Myometrial cell (primary cell): ENCODE data around the gene SHFL. TPM values are rescaled to one million over a fixed set of nuclear protein-coding genes. Genes with fewer than 3 reads are reported as not detected.

Source experiments
- total RNA-seq: library from RNA; depleted of rRNA; stranded (reverse); fragments of >200 nt; gene quantifications from 2 replicates; pipeline ENCODE4 v1.2.3, GENCODE V29; 2015

SHFL gene
- 12.1 and 15.3 TPM in 2 replicates for total RNA-seq

DNA sequence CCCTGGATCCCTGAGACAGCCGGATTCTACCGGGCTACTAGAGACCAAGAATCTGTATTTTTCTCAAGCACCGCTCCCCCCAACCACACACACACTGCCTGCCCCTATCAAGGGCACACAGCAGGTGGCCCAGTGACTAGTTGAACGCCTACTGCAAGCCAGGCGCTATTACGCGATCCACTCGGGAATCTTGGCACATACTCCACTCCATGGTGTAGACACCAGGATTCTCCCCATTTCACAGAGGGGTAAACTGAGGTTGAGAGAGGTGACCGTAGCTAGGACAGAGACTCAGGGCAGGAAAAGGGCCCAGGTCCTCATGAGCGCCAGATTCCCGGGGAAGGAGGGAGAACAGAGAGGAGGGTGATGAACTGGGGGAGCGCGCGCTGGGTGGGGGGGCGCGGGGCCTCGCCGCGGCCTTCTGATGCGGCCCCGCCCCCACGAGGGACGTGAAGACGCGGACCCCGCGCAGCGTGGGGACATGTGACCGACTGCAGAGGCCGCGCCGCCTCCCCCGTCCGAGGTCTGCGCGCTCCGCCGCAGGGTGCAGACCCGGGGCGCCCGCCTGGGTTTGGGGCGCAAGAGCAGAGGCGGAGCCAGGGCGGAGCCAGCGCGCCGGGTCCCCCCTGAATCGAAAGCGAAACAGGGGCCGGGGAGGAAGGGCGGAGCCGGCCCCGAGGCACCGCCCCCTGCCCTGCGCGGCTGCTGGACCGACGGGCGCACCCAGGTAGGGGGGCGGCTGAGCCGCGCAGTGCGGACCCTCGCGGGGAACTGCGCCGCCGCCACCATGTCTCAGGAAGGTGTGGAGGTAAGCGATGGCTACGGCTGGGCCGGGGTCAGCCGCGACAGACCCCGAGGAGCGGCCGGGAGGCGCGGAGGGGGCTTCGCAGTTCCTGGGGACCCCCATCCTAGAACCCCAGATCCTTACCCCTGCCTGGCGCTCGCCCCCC, at the start of gene SHFL:
TSS of gene SHFL (plus strand) at position 677 of the 950 bp plus-strand sequence. CDS start at position 788, 111 bp downstream.

GRCh38 chr19:10106100-10106936, 20.2 kb downstream of the SHFL start, which contains the start of gene PPAN:
Gene PPAN, plus strand, starts transcription at chr19:10106362. Its CDS starts 33 bp downstream, at chr19:10106395.

DNA sequence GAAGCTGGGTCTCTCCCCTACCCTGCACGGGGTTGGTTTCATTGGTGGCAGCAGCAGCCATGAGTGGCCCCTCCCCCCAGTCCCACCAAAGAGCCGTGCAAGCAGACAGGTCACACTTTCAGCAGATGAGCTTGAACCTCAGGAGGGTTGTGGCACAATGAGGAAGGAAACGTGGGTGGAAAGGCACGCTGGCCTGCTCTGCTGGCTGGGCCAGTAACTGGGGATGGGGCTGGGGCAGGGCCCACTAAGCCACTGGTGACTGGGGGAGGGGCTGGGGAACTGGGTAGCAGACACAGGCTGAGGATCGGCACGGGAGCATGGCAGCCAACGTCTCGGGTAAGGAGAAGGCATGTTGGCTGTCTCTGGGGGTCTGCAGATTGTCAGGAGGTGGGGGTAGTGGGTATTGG, 25.3 kb downstream of the SHFL start, which contains the start of gene P2RY11:
TSS of gene P2RY11 (plus strand) at position 289 of the 407 bp plus-strand sequence. CDS start at position 318, 29 bp downstream.

Other genes with a start within 250 kb of the SHFL start
- gene OLFM2, start 149.8 kb upstream of the SHFL start, total RNA-seq, result not detected in 2 replicates
- 0.29 and 0.53 TPM in 2 replicates for gene COL5A3, start 75.8 kb upstream of the SHFL start, total RNA-seq
- not detected in 2 replicates for gene RDH8, start 72.8 kb upstream of the SHFL start, total RNA-seq
- gene ANGPTL6, start 16.4 kb downstream of the SHFL start, total RNA-seq, result not detected in 2 replicates
- gene PPAN, start 20.0 kb downstream of the SHFL start, total RNA-seq, result 26.5 and 30.5 TPM in 2 replicates
- gene P2RY11, start 25.4 kb downstream of the SHFL start, total RNA-seq, result under 0.01 and 4.6 TPM in 2 replicates
- 299 and 319 TPM in 2 replicates for gene EIF3G, start 33.6 kb downstream of the SHFL start, total RNA-seq
- gene DNMT1, start 108.6 kb downstream of the SHFL start, total RNA-seq, result 81.2 and 82.7 TPM in 2 replicates
- 8.1 and 8.5 TPM in 2 replicates for gene S1PR2, start 145.0 kb downstream of the SHFL start, total RNA-seq
- gene MRPL4, start 165.9 kb downstream of the SHFL start, total RNA-seq, result 140 and 145 TPM in 2 replicates
- gene ICAM1, start 184.8 kb downstream of the SHFL start, total RNA-seq, result 45.0 and 59.4 TPM in 2 replicates
- 1.6 and 4.0 TPM in 2 replicates for gene ICAM4, start 200.6 kb downstream of the SHFL start, total RNA-seq
- gene ICAM5, start 203.6 kb downstream of the SHFL start, total RNA-seq, result 4.3 and 8.4 TPM in 2 replicates
- gene ZGLP1, start 223.5 kb downstream of the SHFL start, total RNA-seq, result 0.53 and 0.58 TPM in 2 replicates
- 31.7 and 53.9 TPM in 2 replicates for gene FDX2, start 229.7 kb downstream of the SHFL start, total RNA-seq
- 22.0 and 23.4 TPM in 2 replicates for gene RAVER1, start 247.2 kb downstream of the SHFL start, total RNA-seq